ENCODE results near the gene NHSL1.

NHSL1 gene

GRCh38 chr6:138485586-138486248 is 13.6 kb downstream of the NHSL1 start:
- H3K9me3 ChIP-seq (ENCODE audit: control insufficient read depth, insufficient read depth, low read length), result no peaks in the 10 kb centered on the region
- H3K4me3 ChIP-seq (ENCODE audit: low read length), result no peak overlapping the region
- no peak for DNase-seq (ENCODE audit: low read depth, low spot score)
- WGBS (ENCODE audit: insufficient coverage, insufficient read length), result no CpG with 5 or more reads among the region's 13 CpGs
- H3K36me3 ChIP-seq (ENCODE audit: control insufficient read depth, insufficient read depth, low read length), result no peaks in the 10 kb centered on the region
- no peak overlapping the region for H3K27ac ChIP-seq (ENCODE audit: low read length)
- no peaks in the 10 kb centered on the region for H3K27me3 ChIP-seq (ENCODE audit: control insufficient read depth, insufficient read depth, low read length)
- peaks cover 6% of the 10 kb centered on the region; the same call in 1 of the 2 replicates for H3K4me1 ChIP-seq (ENCODE audit: control insufficient read depth, insufficient read depth, low read length)

- H3K27me3 ChIP-seq (ENCODE audit: control insufficient read depth, insufficient read depth, low read length), result no peaks in the 10 kb centered on the region
- DNase-seq (ENCODE audit: low read depth, low spot score), result no peak
- peaks cover 4% of the 10 kb centered on the region; the same call in 1 of the 2 replicates for H3K4me1 ChIP-seq (ENCODE audit: control insufficient read depth, insufficient read depth, low read length)
- H3K27ac ChIP-seq (ENCODE audit: low read length), result no peak overlapping the region
- no peak overlapping the region for H3K4me3 ChIP-seq (ENCODE audit: low read length)
- no peaks in the 10 kb centered on the region for H3K9me3 ChIP-seq (ENCODE audit: control insufficient read depth, insufficient read depth, low read length)
- H3K36me3 ChIP-seq (ENCODE audit: control insufficient read depth, insufficient read depth, low read length), result no peaks in the 10 kb centered on the region
- no CpG with 5 or more reads among the region's 11 CpGs for WGBS (ENCODE audit: insufficient coverage, insufficient read length)
Observed at GRCh38 chr6:138485005-138485545, 14.2 kb downstream of the NHSL1 start.

GRCh38 chr6:138484018-138484731 is 15.1 kb downstream of the NHSL1 start:
- Histone ChIP-seq H3K9me3 (ENCODE audit: control insufficient read depth, insufficient read depth, low read length) (no peaks in the 10 kb centered on the region), H3K27me3 (ENCODE audit: control insufficient read depth, insufficient read depth, low read length) (no peaks in the 10 kb centered on the region), H3K27ac (ENCODE audit: low read length) (no peak overlapping the region), H3K4me3 (ENCODE audit: low read length) (no peak overlapping the region), H3K4me1 (ENCODE audit: control insufficient read depth, insufficient read depth, low read length) (peaks cover 4% of the 10 kb centered on the region; the same call in 1 of the 2 replicates), H3K36me3 (ENCODE audit: control insufficient read depth, insufficient read depth, low read length) (no peaks in the 10 kb centered on the region)
- DNase-seq (ENCODE audit: low read depth, low spot score), result no peak
- no CpG with 5 or more reads among the region's 3 CpGs for WGBS (ENCODE audit: insufficient coverage, insufficient read length)

GRCh38 chr6:138482816-138483215 is 16.5 kb downstream of the NHSL1 start:
- no peaks in the 10 kb centered on the region for H3K36me3 ChIP-seq (ENCODE audit: control insufficient read depth, insufficient read depth, low read length)
- H3K4me1 ChIP-seq (ENCODE audit: control insufficient read depth, insufficient read depth, low read length), result peaks cover 6% of the 10 kb centered on the region; the same call in 1 of the 2 replicates
- H3K27ac ChIP-seq (ENCODE audit: low read length), result no peak overlapping the region
- no peak overlapping the region for H3K4me3 ChIP-seq (ENCODE audit: low read length)
- no peaks in the 10 kb centered on the region for H3K27me3 ChIP-seq (ENCODE audit: control insufficient read depth, insufficient read depth, low read length)
- H3K9me3 ChIP-seq (ENCODE audit: control insufficient read depth, insufficient read depth, low read length), result no peaks in the 10 kb centered on the region
- DNase-seq (ENCODE audit: low read depth, low spot score), result no peak
- no CpG with 5 or more reads among the region's 3 CpGs for WGBS (ENCODE audit: insufficient coverage, insufficient read length)

DNA sequence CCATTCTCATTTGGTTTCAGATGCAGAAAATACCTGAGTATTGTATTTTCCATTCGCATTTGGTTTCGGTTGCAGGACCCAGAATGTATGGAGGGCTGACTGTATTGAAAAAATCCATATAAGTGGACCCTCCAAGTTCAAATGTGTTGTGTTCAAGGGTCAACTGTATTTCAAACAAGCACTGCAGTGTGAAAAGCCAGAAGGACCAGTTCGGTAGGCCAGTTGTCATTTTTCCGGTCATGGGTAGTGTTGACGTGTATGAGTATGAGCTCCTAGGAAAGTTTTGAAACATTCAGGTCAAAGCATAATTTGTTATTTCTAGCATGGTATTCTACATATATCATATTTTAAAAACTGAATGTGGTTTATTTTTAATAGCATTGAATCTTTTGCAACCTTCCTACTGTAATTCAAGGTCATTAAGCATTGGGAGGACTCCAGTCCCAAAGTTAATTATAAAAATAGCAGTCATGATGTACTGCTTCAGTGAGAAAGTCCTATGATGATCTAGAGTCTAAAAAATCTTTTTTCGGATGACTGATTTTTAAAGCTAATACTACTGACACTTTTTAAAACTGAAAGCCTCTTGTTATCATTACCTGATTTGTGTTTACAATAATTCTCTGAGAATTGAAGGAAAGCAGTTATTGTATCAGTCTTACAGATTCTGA is 18.9 kb downstream of the NHSL1 start:
- no CpG with 5 or more reads among the region's 6 CpGs for WGBS (ENCODE audit: insufficient coverage, insufficient read length)
- Histone ChIP-seq H3K4me1 (ENCODE audit: control insufficient read depth, insufficient read depth, low read length) (peaks cover 2% of the 10 kb centered on the region; the same call in 1 of the 2 replicates), H3K27me3 (ENCODE audit: control insufficient read depth, insufficient read depth, low read length) (no peaks in the 10 kb centered on the region), H3K4me3 (ENCODE audit: low read length) (no peak overlapping the region), H3K27ac (ENCODE audit: low read length) (no peak overlapping the region), H3K36me3 (ENCODE audit: control insufficient read depth, insufficient read depth, low read length) (no peaks in the 10 kb centered on the region), H3K9me3 (ENCODE audit: control insufficient read depth, insufficient read depth, low read length) (no peaks in the 10 kb centered on the region)
- no peak for DNase-seq (ENCODE audit: low read depth, low spot score)

- no peak for DNase-seq (ENCODE audit: low read depth, low spot score)
- Histone ChIP-seq H3K9me3 (ENCODE audit: control insufficient read depth, insufficient read depth, low read length) (no peaks in the 10 kb centered on the region), H3K27ac (ENCODE audit: low read length) (no peak overlapping the region), H3K36me3 (ENCODE audit: control insufficient read depth, insufficient read depth, low read length) (no peaks in the 10 kb centered on the region), H3K4me1 (ENCODE audit: control insufficient read depth, insufficient read depth, low read length) (peaks cover 4% of the 10 kb centered on the region), H3K27me3 (ENCODE audit: control insufficient read depth, insufficient read depth, low read length) (no peaks in the 10 kb centered on the region), H3K4me3 (ENCODE audit: low read length) (no peak overlapping the region)
- no CpG with 5 or more reads among the region's 4 CpGs for WGBS (ENCODE audit: insufficient coverage, insufficient read length)
Observed at GRCh38 chr6:138477913-138478539, 21.3 kb downstream of the NHSL1 start.

- Histone ChIP-seq H3K27ac (ENCODE audit: low read length) (no peak overlapping the region), H3K4me1 (ENCODE audit: control insufficient read depth, insufficient read depth, low read length) (peaks cover 4% of the 10 kb centered on the region), H3K36me3 (ENCODE audit: control insufficient read depth, insufficient read depth, low read length) (no peaks in the 10 kb centered on the region), H3K4me3 (ENCODE audit: low read length) (no peak overlapping the region), H3K9me3 (ENCODE audit: control insufficient read depth, insufficient read depth, low read length) (no peaks in the 10 kb centered on the region), H3K27me3 (ENCODE audit: control insufficient read depth, insufficient read depth, low read length) (no peaks in the 10 kb centered on the region)
- DNase-seq (ENCODE audit: low read depth, low spot score), result no peak
Observed at GRCh38 chr6:138476116-138476515, 23.2 kb downstream of the NHSL1 start.

DNA sequence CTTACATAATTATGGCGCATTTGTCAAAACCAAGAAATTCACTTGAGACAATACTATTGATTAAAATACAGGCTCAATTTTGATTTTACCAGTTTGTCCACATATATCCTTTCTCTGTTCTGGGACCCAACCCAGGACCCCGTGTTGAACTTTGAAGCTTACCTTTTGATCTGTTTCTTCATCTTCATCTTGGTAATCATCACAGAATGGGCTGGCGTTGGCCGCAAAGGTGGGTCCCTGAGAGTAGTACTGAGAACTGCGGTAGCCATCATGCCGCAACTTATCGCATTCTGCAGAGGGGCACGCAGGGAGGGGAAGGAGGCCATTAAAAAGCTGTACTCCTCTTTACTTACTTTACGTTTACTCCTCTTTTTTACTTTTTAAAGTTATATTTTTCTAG is 26.1 kb downstream of the NHSL1 start:
- WGBS (ENCODE audit: insufficient coverage, insufficient read length), result no CpG with 5 or more reads among the region's 9 CpGs
- H3K36me3 ChIP-seq (ENCODE audit: control insufficient read depth, insufficient read depth, low read length), result 0 out of 2 replicates have a peak, but pooled peaks cover 2% of the 10 kb centered on the region

GRCh38 chr6:138468320-138469015 is 30.8 kb downstream of the NHSL1 start:
- H3K27ac ChIP-seq (ENCODE audit: low read length), result no peak overlapping the region
- WGBS (ENCODE audit: insufficient coverage, insufficient read length), result no CpG with 5 or more reads among the region's 9 CpGs

More for the DNA sequence above, 26.1 kb downstream of the NHSL1 start:
- Histone ChIP-seq H3K27ac (ENCODE audit: low read length) (no peak overlapping the region), H3K4me3 (ENCODE audit: low read length) (no peak overlapping the region), H3K27me3 (ENCODE audit: control insufficient read depth, insufficient read depth, low read length) (no peaks in the 10 kb centered on the region), H3K9me3 (ENCODE audit: control insufficient read depth, insufficient read depth, low read length) (no peaks in the 10 kb centered on the region), H3K4me1 (ENCODE audit: control insufficient read depth, insufficient read depth, low read length) (peaks cover 2% of the 10 kb centered on the region)
- no peak for DNase-seq (ENCODE audit: low read depth, low spot score)

GRCh38 chr6:138467901-138468300 is 31.4 kb downstream of the NHSL1 start:
- Histone ChIP-seq H3K36me3 (ENCODE audit: control insufficient read depth, insufficient read depth, low read length) (peaks cover 2% of the 10 kb centered on the region), H3K9me3 (ENCODE audit: control insufficient read depth, insufficient read depth, low read length) (no peaks in the 10 kb centered on the region), H3K27me3 (ENCODE audit: control insufficient read depth, insufficient read depth, low read length) (no peaks in the 10 kb centered on the region), H3K27ac (ENCODE audit: low read length) (no peak overlapping the region), H3K4me3 (ENCODE audit: low read length) (no peak overlapping the region), H3K4me1 (ENCODE audit: control insufficient read depth, insufficient read depth, low read length) (peaks cover 1% of the 10 kb centered on the region; the same call in 1 of the 2 replicates)
- DNase-seq (ENCODE audit: low read depth, low spot score), result no peak

More at GRCh38 chr6:138468320-138469015, 30.8 kb downstream of the NHSL1 start:
- H3K4me1 ChIP-seq (ENCODE audit: control insufficient read depth, insufficient read depth, low read length), result peaks cover 1% of the 10 kb centered on the region; the same call in 1 of the 2 replicates
- no peaks in the 10 kb centered on the region for H3K27me3 ChIP-seq (ENCODE audit: control insufficient read depth, insufficient read depth, low read length)
- H3K9me3 ChIP-seq (ENCODE audit: control insufficient read depth, insufficient read depth, low read length), result no peaks in the 10 kb centered on the region
- peaks cover 2% of the 10 kb centered on the region for H3K36me3 ChIP-seq (ENCODE audit: control insufficient read depth, insufficient read depth, low read length)
- H3K4me3 ChIP-seq (ENCODE audit: low read length), result no peak overlapping the region
- no peak for DNase-seq (ENCODE audit: low read depth, low spot score)

Measured in iPS DF 6.9 (cell line).